Measurements from ENCODE around the gene MTTP. TPM values are rescaled to one million over a fixed set of nuclear protein-coding genes. Genes with fewer than 3 reads are reported as not detected.

MTTP gene
- total and polyA plus RNA-seq, 2 donors (not counting 1 experiment from before 2014, with no cell fraction given): 0.03 to 0.83 TPM

DNA sequence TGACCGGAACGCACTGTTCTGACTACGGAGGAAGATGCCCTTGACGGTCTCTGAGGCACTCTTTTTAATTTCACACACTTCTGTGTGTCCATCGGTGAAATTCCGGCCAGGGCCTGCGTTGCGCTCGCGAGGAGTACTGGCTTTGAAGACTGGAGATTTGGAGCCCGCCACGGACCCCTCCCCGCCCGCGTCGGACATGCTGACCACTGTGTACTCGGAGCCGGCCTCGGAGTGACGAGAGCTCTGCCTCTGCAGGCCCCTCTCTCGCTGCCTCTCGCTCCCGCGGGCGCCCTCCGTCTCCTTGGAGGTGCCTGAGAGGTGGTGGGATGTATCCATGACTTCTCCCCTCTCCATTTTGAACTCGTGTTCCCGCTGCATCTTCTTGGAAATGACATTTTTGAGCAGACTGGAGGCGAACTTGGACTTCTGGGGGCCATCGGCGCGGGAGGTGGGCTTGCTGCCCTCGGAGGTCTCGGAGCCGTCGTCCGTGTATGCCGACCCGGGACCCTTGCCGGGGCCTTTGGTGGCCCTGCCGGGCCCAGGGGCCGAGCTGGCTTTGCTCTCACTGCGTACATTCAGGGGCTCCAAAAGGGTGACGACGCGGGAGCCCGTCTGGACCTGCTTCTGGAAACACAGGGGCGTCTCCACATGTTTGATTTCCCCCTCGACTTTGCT, 77.3 kb downstream of the MTTP start:
- H3K9ac ChIP-seq (ENCODE audit: insufficient read depth, low read length): no peak overlapping the region
- no peak for TF ChIP-seq EZH2 (IDR thresholded peaks at IDR 0.05; ENCODE audit: low read length, missing control alignments)
- TF ChIP-seq, protein P1, sequence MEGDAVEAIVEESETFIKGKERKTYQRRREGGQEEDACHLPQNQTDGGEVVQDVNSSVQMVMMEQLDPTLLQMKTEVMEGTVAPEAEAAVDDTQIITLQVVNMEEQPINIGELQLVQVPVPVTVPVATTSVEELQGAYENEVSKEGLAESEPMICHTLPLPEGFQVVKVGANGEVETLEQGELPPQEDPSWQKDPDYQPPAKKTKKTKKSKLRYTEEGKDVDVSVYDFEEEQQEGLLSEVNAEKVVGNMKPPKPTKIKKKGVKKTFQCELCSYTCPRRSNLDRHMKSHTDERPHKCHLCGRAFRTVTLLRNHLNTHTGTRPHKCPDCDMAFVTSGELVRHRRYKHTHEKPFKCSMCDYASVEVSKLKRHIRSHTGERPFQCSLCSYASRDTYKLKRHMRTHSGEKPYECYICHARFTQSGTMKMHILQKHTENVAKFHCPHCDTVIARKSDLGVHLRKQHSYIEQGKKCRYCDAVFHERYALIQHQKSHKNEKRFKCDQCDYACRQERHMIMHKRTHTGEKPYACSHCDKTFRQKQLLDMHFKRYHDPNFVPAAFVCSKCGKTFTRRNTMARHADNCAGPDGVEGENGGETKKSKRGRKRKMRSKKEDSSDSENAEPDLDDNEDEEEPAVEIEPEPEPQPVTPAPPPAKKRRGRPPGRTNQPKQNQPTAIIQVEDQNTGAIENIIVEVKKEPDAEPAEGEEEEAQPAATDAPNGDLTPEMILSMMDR (conservative IDR thresholded peaks at IDR 0.05 in 1 of 2, IDR thresholded peaks at IDR 0.05 in 1 of 2; ENCODE audit: low read depth in 1 of 2, low read length in 2 of 2): no peak
- DNase-seq (ENCODE audit: low read depth in 2 of 2): no peak
- H2AFZ ChIP-seq (ENCODE audit: low read length): no peak overlapping the region
- no peaks in the 10 kb centered on the region for H3K27me3 ChIP-seq (ENCODE audit: control insufficient read depth, insufficient read depth, low read length)
- H3K4me3 ChIP-seq (replicated peaks in 1 of 4; ENCODE audit: control extremely low read depth in 1 of 4, insufficient read depth in 1 of 4, low read depth in 3 of 4, low read length in 4 of 4): no peak overlapping the region
- H3K27ac ChIP-seq (ENCODE audit: insufficient read depth, low read length): no peak overlapping the region
- H3K36me3 ChIP-seq (ENCODE audit: control insufficient read depth, insufficient read depth, low read length): no peaks in the 10 kb centered on the region
- H3K9me3 ChIP-seq (ENCODE audit: control insufficient read depth, insufficient read depth, low read depth, low read length): no peaks in the 10 kb centered on the region
- no peaks in the 10 kb centered on the region for H4K20me1 ChIP-seq (ENCODE audit: control insufficient read depth, extremely low read depth, insufficient read depth, low read length)
- no peaks in the 10 kb centered on the region for H3K4me1 ChIP-seq (ENCODE audit: control insufficient read depth, extremely low read depth, insufficient read depth, low read length)
- no peaks in the 10 kb centered on the region for H3K79me2 ChIP-seq (ENCODE audit: control insufficient read depth, insufficient read depth, low read length)
- no peak overlapping the region for H3K4me2 ChIP-seq (ENCODE audit: extremely low read depth, insufficient read depth, low read length)

DNA sequence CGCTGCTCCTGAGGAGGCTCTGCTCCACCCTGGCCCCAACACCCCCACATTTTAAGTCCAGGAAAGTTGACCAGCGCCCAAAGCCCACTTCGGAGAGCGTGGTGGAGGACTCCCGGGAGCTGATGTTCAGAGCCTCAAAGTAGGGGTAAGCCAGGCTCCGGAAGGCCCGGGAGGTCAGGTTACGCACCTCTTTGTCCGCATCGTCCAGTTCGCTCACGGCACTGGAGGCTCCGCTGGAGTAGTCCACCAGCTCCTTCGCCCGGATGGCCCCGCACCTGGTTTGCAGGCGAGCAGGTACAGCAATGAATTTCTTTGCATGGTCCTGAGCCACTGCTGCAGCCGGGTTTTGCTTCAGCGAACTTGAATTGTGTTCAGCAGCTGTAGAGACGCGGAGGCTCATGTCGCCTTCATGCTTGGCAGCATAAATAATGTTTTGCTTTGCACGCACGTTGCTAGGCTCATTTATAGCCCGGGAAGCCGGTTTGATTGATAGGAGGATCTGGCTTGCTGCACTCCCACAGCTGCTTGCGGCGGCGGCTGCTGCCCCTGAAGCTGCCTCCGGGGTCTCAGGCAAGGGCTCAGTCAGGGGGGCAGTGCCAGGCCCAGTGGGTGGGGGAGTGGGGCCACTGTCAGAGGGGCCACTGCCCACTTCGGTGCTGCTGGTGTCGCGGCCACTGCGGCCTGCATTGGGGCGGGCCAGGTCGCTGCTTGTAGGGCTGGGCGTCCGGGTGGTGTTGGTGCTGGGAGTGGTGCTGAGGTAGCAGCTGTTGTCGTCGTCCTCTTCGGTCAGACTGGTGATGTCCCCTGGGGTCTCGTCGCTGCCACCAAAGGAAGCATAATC, 78.2 kb downstream of the MTTP start:
- Histone ChIP-seq H3K4me3 (replicated peaks in 1 of 4; ENCODE audit: control extremely low read depth in 1 of 4, insufficient read depth in 1 of 4, low read depth in 3 of 4, low read length in 4 of 4) (no peak overlapping the region), H4K20me1 (ENCODE audit: control insufficient read depth, extremely low read depth, insufficient read depth, low read length) (no peaks in the 10 kb centered on the region), H3K9me3 (ENCODE audit: control insufficient read depth, insufficient read depth, low read depth, low read length) (no peaks in the 10 kb centered on the region), H3K27me3 (ENCODE audit: control insufficient read depth, insufficient read depth, low read length) (no peaks in the 10 kb centered on the region), H3K9ac (ENCODE audit: insufficient read depth, low read length) (no peak overlapping the region), H3K4me1 (ENCODE audit: control insufficient read depth, extremely low read depth, insufficient read depth, low read length) (no peaks in the 10 kb centered on the region), H3K27ac (ENCODE audit: insufficient read depth, low read length) (no peak overlapping the region), H2AFZ (ENCODE audit: low read length) (no peak overlapping the region), H3K36me3 (ENCODE audit: control insufficient read depth, insufficient read depth, low read length) (no peaks in the 10 kb centered on the region), H3K79me2 (ENCODE audit: control insufficient read depth, insufficient read depth, low read length) (no peaks in the 10 kb centered on the region), H3K4me2 (ENCODE audit: extremely low read depth, insufficient read depth, low read length) (no peak overlapping the region)
- TF ChIP-seq, protein P1 (conservative IDR thresholded peaks at IDR 0.05 in 1 of 2, IDR thresholded peaks at IDR 0.05 in 1 of 2; ENCODE audit: low read depth in 1 of 2, low read length in 2 of 2): no peak
- no peak for TF ChIP-seq EZH2 (IDR thresholded peaks at IDR 0.05; ENCODE audit: low read length, missing control alignments)
- no peak for DNase-seq (ENCODE audit: low read depth in 2 of 2)

DNA sequence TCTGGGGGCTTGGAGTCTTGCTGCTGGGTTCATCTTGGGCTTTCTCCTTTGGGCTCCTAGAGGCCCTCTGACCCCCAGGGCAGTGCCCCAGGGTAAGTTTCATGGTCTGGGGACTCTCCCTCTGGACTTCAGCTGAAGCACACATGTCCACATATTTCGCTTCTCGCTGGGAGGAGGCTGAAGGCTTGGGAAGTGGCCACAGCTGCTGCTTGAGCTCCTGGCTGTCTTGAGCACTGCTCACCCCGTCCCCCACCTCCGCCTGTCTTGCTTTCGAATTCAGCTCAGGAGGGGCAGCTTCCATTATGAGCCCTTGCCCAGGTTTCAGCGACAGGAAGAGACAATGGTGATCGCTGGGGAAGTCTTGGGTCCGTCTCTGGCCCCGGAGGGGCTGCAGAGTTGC, 79.3 kb downstream of the MTTP start:
- Histone ChIP-seq H3K4me3 (replicated peaks in 1 of 4; ENCODE audit: control extremely low read depth in 1 of 4, insufficient read depth in 1 of 4, low read depth in 3 of 4, low read length in 4 of 4) (no peak overlapping the region), H3K36me3 (ENCODE audit: control insufficient read depth, insufficient read depth, low read length) (no peaks in the 10 kb centered on the region), H3K9ac (ENCODE audit: insufficient read depth, low read length) (no peak overlapping the region), H3K4me2 (ENCODE audit: extremely low read depth, insufficient read depth, low read length) (no peak overlapping the region), H3K79me2 (ENCODE audit: control insufficient read depth, insufficient read depth, low read length) (no peaks in the 10 kb centered on the region), H3K27me3 (ENCODE audit: control insufficient read depth, insufficient read depth, low read length) (no peaks in the 10 kb centered on the region), H3K9me3 (ENCODE audit: control insufficient read depth, insufficient read depth, low read depth, low read length) (no peaks in the 10 kb centered on the region), H4K20me1 (ENCODE audit: control insufficient read depth, extremely low read depth, insufficient read depth, low read length) (no peaks in the 10 kb centered on the region), H3K4me1 (ENCODE audit: control insufficient read depth, extremely low read depth, insufficient read depth, low read length) (no peaks in the 10 kb centered on the region), H3K27ac (ENCODE audit: insufficient read depth, low read length) (no peak overlapping the region), H2AFZ (ENCODE audit: low read length) (no peak overlapping the region)
- no peak for DNase-seq (ENCODE audit: low read depth in 2 of 2)
- TF ChIP-seq EZH2 (IDR thresholded peaks at IDR 0.05; ENCODE audit: low read length, missing control alignments): no peak
- TF ChIP-seq, protein P1 (conservative IDR thresholded peaks at IDR 0.05 in 1 of 2, IDR thresholded peaks at IDR 0.05 in 1 of 2; ENCODE audit: low read depth in 1 of 2, low read length in 2 of 2): no peak
